ENCODE results near the gene KRT13. TPM values are rescaled to one million over a fixed set of nuclear protein-coding genes. Genes with fewer than 3 reads are reported as not detected.

The KRT13 gene
- total and polyA plus RNA-seq, 2 donors (not counting 3 experiments of a cell fraction or from before 2014, with no cell fraction given), result not detected

GRCh38 chr17:41480581-41480980, 24.8 kb downstream of the KRT13 start:
- dilution Hi-C loops (cut with MboI; ENCODE audit: extremely low pct_ligation_motif_present, low sequenced_read_pairs), result no loop called here

More at GRCh38 chr17:41480581-41480980, 24.8 kb downstream of the KRT13 start:
- Histone ChIP-seq H3K4me3 (replicated peaks in 1 of 3; ENCODE audit: insufficient read depth in 1 of 3, low read depth in 1 of 3, low read length in 3 of 3) (no peak overlapping the region), H3K9me1 (replicated peaks; ENCODE audit: control insufficient read depth, extremely low read depth, insufficient read depth, low read length) (no peaks in the 10 kb centered on the region), H4K20me1 (replicated peaks; ENCODE audit: control insufficient read depth, extremely low read depth, insufficient read depth, low read length) (no peaks in the 10 kb centered on the region), H2AFZ (ENCODE audit: low read depth, low read length) (no peak overlapping the region), H3K27ac (ENCODE audit: insufficient read depth, low read depth, low read length) (no peak overlapping the region), H3K4me2 (ENCODE audit: insufficient read depth, low read length) (no peak overlapping the region), H3K79me2 (ENCODE audit: control insufficient read depth, insufficient read depth, low read length) (no peaks in the 10 kb centered on the region), H3K4me1 (ENCODE audit: control insufficient read depth, extremely low read depth, insufficient read depth, low read length) (no peaks in the 10 kb centered on the region), H3K27me3 (ENCODE audit: control insufficient read depth in 2 of 2, insufficient read depth in 2 of 2, low read length in 2 of 2) (no peaks in the 10 kb centered on the region), H3K36me3 (ENCODE audit: control insufficient read depth in 2 of 2, extremely low read depth in 1 of 2, insufficient read depth in 2 of 2, low read length in 2 of 2) (no peaks in the 10 kb centered on the region), H3K9me3 (replicated peaks; ENCODE audit: control insufficient read depth, insufficient read depth, low read length) (no peaks in the 10 kb centered on the region), H3K9ac (replicated peaks; ENCODE audit: extremely low read depth, insufficient read depth, low read length) (no peak overlapping the region)
- intact Hi-C loops (cut with micrococcal nuclease), result no loop called here
- no peak for FAIRE-seq
- TF ChIP-seq MYC (IDR thresholded peaks at IDR 0.05; ENCODE audit: low read depth, low read length), result no peak
- no peak for TF ChIP-seq FOS (IDR thresholded peaks at IDR 0.05; ENCODE audit: borderline replicate concordance, insufficient read depth, low read length)
- TF ChIP-seq POLR2A (IDR thresholded peaks at IDR 0.05; ENCODE audit: low read depth, low read length), result no peak
- no peak for TF ChIP-seq GATA2 (IDR thresholded peaks at IDR 0.05; ENCODE audit: insufficient read depth, insufficient read length, low read depth, low read length)
- TF ChIP-seq POLR2AphosphoS5 (IDR thresholded peaks at IDR 0.05; ENCODE audit: insufficient read depth, low read depth, low read length), result no peak
- no peak for TF ChIP-seq JUN (IDR thresholded peaks at IDR 0.05; ENCODE audit: borderline replicate concordance, insufficient read depth, insufficient read length, low read depth)
- TF ChIP-seq CTCF (IDR thresholded peaks at IDR 0.05; ENCODE audit: extremely low read depth in 1 of 2, insufficient read depth in 1 of 2, low read depth in 1 of 2, low read length in 2 of 2), result no peak
- TF ChIP-seq MAX (IDR thresholded peaks at IDR 0.05; ENCODE audit: insufficient read depth, insufficient read length), result no peak
- no peak for TF ChIP-seq EZH2 (IDR thresholded peaks at IDR 0.05; ENCODE audit: borderline replicate concordance, low read depth, low read length, severe bottlenecking)
- ChIA-PET POLR2A (no interaction called here), CTCF (interaction anchor here (22.3 kb wide), 1 partner anchor 70 kb away, joined by 350 read pairs; no protein-coding TSS in a partner anchor)
- no peak for DNase-seq (ENCODE audit: low read depth, low spot score)
- BruUV-seq (replicated peaks), result no TSS peak
